H9 (cell line): Measurements from ENCODE around the gene EPHA1. TPM values are rescaled to one million over a fixed set of nuclear protein-coding genes. Genes with fewer than 3 reads are reported as not detected.

Experiments
- DNase-seq: peaks from one replicate; pipeline ENCODE4 v3.0.0-alpha.2; 2017
- H2AFZ ChIP-seq: one replicate; pipeline ENCODE4 v1.6.1; 2013; ENCODE audit warnings: mild to moderate bottlenecking, low read length, control low read depth, moderate library complexity
- H2AK5ac ChIP-seq: 2 replicates; pipeline ENCODE4 v1.6.1; 2013; ENCODE audit warnings: low read length, control low read depth, mixed read lengths; ENCODE audit not compliant: insufficient read length
- H2BK120ac ChIP-seq: one replicate; pipeline ENCODE4 v1.6.1; 2013; ENCODE audit warnings: low read depth, mild to moderate bottlenecking, low read length, control low read depth, inconsistent platforms; ENCODE audit not compliant: poor library complexity, severe bottlenecking
- H2BK12ac ChIP-seq: 2 replicates; pipeline ENCODE4 v1.6.1; 2013; ENCODE audit warnings: low read length, control low read depth, mixed read lengths, low read depth; ENCODE audit not compliant: insufficient read length
- H2BK15ac ChIP-seq: 2 replicates; pipeline ENCODE4 v1.6.1; 2013; ENCODE audit warnings: low read depth, low read length, control low read depth
- H2BK20ac ChIP-seq: one replicate; pipeline ENCODE4 v1.6.1; 2013; ENCODE audit warnings: low read depth, mild to moderate bottlenecking, low read length, control low read depth, inconsistent platforms; ENCODE audit not compliant: poor library complexity, severe bottlenecking
- H2BK5ac ChIP-seq: 2 replicates; pipeline ENCODE4 v1.6.1; 2013; ENCODE audit warnings: low read length, control low read depth, mixed read lengths; ENCODE audit not compliant: insufficient read length
- H3K14ac ChIP-seq: 2 replicates; pipeline ENCODE4 v1.6.1; 2013; ENCODE audit warnings: low read length, control low read depth; ENCODE audit not compliant: insufficient read depth
- H3K18ac ChIP-seq: 2 replicates; pipeline ENCODE4 v1.6.1; 2013; ENCODE audit warnings: low read depth, mild to moderate bottlenecking, mixed read lengths, low read length, control low read depth; ENCODE audit not compliant: insufficient read length
- H3K23ac ChIP-seq: 2 replicates; pipeline ENCODE4 v1.6.1; 2013; ENCODE audit warnings: low read length, control low read depth, mixed read lengths, low read depth; ENCODE audit not compliant: insufficient read length
- H3K23me2 ChIP-seq: 2 replicates; pipeline ENCODE4 v1.6.1; 2013; ENCODE audit warnings: low read depth, mild to moderate bottlenecking, mixed read lengths, low read length, control low read depth; ENCODE audit not compliant: insufficient read length, poor library complexity, severe bottlenecking
- H3K27ac ChIP-seq: 2 replicates; pipeline ENCODE4 v1.5.1; 2013; ENCODE audit warnings: low read length, control low read depth, mixed read lengths, low read depth; ENCODE audit not compliant: insufficient read length
- H3K27me3 ChIP-seq: 2 replicates; pipeline ENCODE4 v1.6.1; 2013; ENCODE audit warnings: low read length, control low read depth, inconsistent platforms; ENCODE audit not compliant: insufficient read depth
- H3K4ac ChIP-seq: 2 replicates; pipeline ENCODE4 v1.6.1; 2013; ENCODE audit warnings: low read depth, mild to moderate bottlenecking, control low read depth, inconsistent platforms, low read length, moderate library complexity
- H3K4me1 ChIP-seq: 2 replicates; pipeline ENCODE4 v1.6.1; 2013; ENCODE audit warnings: low read length, control low read depth, inconsistent platforms; ENCODE audit not compliant: insufficient read depth
- H3K4me2 ChIP-seq: 2 replicates; pipeline ENCODE4 v1.6.1; 2013; ENCODE audit warnings: low read length, control low read depth, mixed read lengths; ENCODE audit not compliant: insufficient read length, insufficient read depth
- H3K56ac ChIP-seq: 2 replicates; pipeline ENCODE4 v1.6.1; 2013; ENCODE audit warnings: low read depth, mild to moderate bottlenecking, mixed read lengths, low read length, control low read depth; ENCODE audit not compliant: insufficient read length
- H3K79me1 ChIP-seq: 2 replicates; pipeline ENCODE4 v1.6.1; 2013; ENCODE audit warnings: low read depth, mild to moderate bottlenecking, moderate library complexity, low read length, control low read depth, inconsistent platforms; ENCODE audit not compliant: insufficient read depth, poor library complexity, severe bottlenecking
- H3K79me2 ChIP-seq: 2 replicates; pipeline ENCODE4 v1.6.1; 2013; ENCODE audit warnings: low read length, control low read depth, inconsistent platforms; ENCODE audit not compliant: insufficient read depth
- H3K9ac ChIP-seq: 2 replicates; pipeline ENCODE4 v1.6.1; 2013; ENCODE audit warnings: low read length, control low read depth, mixed read lengths; ENCODE audit not compliant: insufficient read length; ENCODE audit errors: extremely low read depth
- H3K9me3 ChIP-seq: one replicate; pipeline ENCODE4 v1.6.1; 2013; ENCODE audit warnings: low read depth, low read length, inconsistent platforms; ENCODE audit not compliant: control insufficient read depth
- H3T11ph ChIP-seq: one replicate; pipeline ENCODE4 v1.6.1; 2013; ENCODE audit warnings: mild to moderate bottlenecking, low read length, control low read depth, inconsistent platforms
- H4K20me1 ChIP-seq: one replicate; pipeline ENCODE4 v1.6.1; 2013; ENCODE audit not compliant: control insufficient read depth, insufficient read length, insufficient read depth
- H4K5ac ChIP-seq: 2 replicates; pipeline ENCODE4 v1.6.1; 2013; ENCODE audit warnings: low read depth, mild to moderate bottlenecking, mixed read lengths, low read length, control low read depth; ENCODE audit not compliant: insufficient read length
- H4K8ac ChIP-seq: replicated peaks from 2 replicates; pipeline ENCODE4 v1.6.1; 2013; ENCODE audit warnings: low read length, control low read depth, mixed read lengths, low read depth; ENCODE audit not compliant: insufficient read length
- H4K91ac ChIP-seq: 2 replicates; pipeline ENCODE4 v1.6.1; 2013; ENCODE audit warnings: low read depth, mild to moderate bottlenecking, moderate library complexity, mixed read lengths, low read length, control low read depth; ENCODE audit not compliant: insufficient read length
- H3K27ac Mint-ChIP-seq, 3 experiments: 2 replicates in 2 of 3; 3 replicates in 1 of 3; pipeline ENCODE4 v1.8.0; 2020 to 2021; ENCODE audit warnings: mixed read lengths in 3 of 3, mild to moderate bottlenecking in 1 of 3, moderate library complexity in 1 of 3
- H3K27me3 Mint-ChIP-seq: 2 replicates; pipeline ENCODE4 v1.8.0; 2021; ENCODE audit warnings: low read depth, mild to moderate bottlenecking, moderate library complexity, mixed read lengths
- H3K36me3 Mint-ChIP-seq, 3 experiments: 2 replicates in 2 of 3; 3 replicates in 1 of 3; pipeline ENCODE4 v1.8.0; 2020 to 2021; ENCODE audit warnings: low read depth in 3 of 3, mixed read lengths in 3 of 3; ENCODE audit not compliant: insufficient read depth in 1 of 3
- H3K4me1 Mint-ChIP-seq, 2 experiments: 2 replicates each; pipeline ENCODE4 v1.8.0; 2020; ENCODE audit warnings: mixed read lengths in 2 of 2
- H3K4me3 Mint-ChIP-seq, 2 experiments: 2 replicates in 1 of 2; 3 replicates in 1 of 2; pipeline ENCODE4 v1.8.0; 2020 to 2021; ENCODE audit warnings: mild to moderate bottlenecking in 2 of 2, mixed read lengths in 2 of 2, moderate library complexity in 1 of 2
- H3K9me3 Mint-ChIP-seq, 2 experiments: 2 replicates in 1 of 2; 3 replicates in 1 of 2; pipeline ENCODE4 v1.8.0; 2020; ENCODE audit warnings: mild to moderate bottlenecking in 2 of 2, mixed read lengths in 2 of 2, moderate library complexity in 1 of 2
- CTCF ChIP-seq: fragments of 200-600 bp; sonication (generic); conservative IDR thresholded peaks from 3 replicates; pipeline ENCODE4 v1.8.0; 2021; ENCODE audit warnings: antibody characterized with exemption, mild to moderate bottlenecking
- WGBS: extraction: QIAGEN DNeasy Blood & Tissue Kit; methylation state at CpG from one replicate; pipeline ENCODE4 v1.1.7; 2013; ENCODE audit warnings: missing lambda C conversion rate, low lambda C conversion rate, mixed read lengths; ENCODE audit not compliant: insufficient read length; ENCODE audit errors: extremely low coverage; 5-methylcytosine and 5-hydroxymethylcytosine counted together
- total RNA-seq: library from RNA; stranded (reverse); gene quantifications from 2 replicates; pipeline ENCODE4 v1.2.1, GENCODE V29; 2021

Gene EPHA1
- total RNA-seq, 1 experiment from 2014 or later, result 109 TPM

GRCh38 chr7:143410521-143411004, 1.9 kb upstream of the EPHA1 start:
- H2AK5ac ChIP-seq, result no peak overlapping the region
- no peaks in the 10 kb centered on the region for H3K9me3 Mint-ChIP-seq

More at GRCh38 chr7:143410521-143411004, 1.9 kb upstream of the EPHA1 start:
- no peak overlapping the region for H4K5ac ChIP-seq
- no peak overlapping the region for H3K23ac ChIP-seq
- H4K8ac ChIP-seq, result no peak overlapping the region
- H3K79me2 ChIP-seq, result peaks cover 5% of the 10 kb centered on the region; the same call in 1 of the 2 replicates
- H3K4me1 ChIP-seq, result peaks cover 30% of the 10 kb centered on the region
- Mint-ChIP-seq H3K4me1 (peaks cover 77 to 78% of the 10 kb centered on the region in 2 experiments), H3K27ac (peak overlapping the region; percentile 94 to 97 (median 96)), H3K36me3 (peaks cover 8 to 14% (median 11%) of the 10 kb centered on the region in 3 experiments; a peak in 5 of 7 replicates), H3K27me3 (no peaks in the 10 kb centered on the region), H3K4me3 (peak overlapping the region; percentile 40 to 77)
- H4K20me1 ChIP-seq, result no peaks in the 10 kb centered on the region
- no peak overlapping the region for H2BK12ac ChIP-seq
- H2BK20ac ChIP-seq, result no peak overlapping the region
- H3K79me1 ChIP-seq, result no peaks in the 10 kb centered on the region
- no peak overlapping the region for H3K14ac ChIP-seq
- no peak overlapping the region for H2AFZ ChIP-seq
- H3K27me3 ChIP-seq, result no peaks in the 10 kb centered on the region
- H4K91ac ChIP-seq, result no peak overlapping the region
- no peak overlapping the region for H3K4ac ChIP-seq
- H3K4me2 ChIP-seq, result peak overlapping the region; percentile 70
- no peak overlapping the region for H3K56ac ChIP-seq
- H3K23me2 ChIP-seq, result peaks cover 10% of the 10 kb centered on the region
- H2BK5ac ChIP-seq, result no peak overlapping the region
- H3K9me3 ChIP-seq, result no peaks in the 10 kb centered on the region
- no peak for TF ChIP-seq CTCF
- H2BK120ac ChIP-seq, result no peak overlapping the region
- H3K27ac ChIP-seq, result peak overlapping the region; percentile 57
- H3K18ac ChIP-seq, result no peak overlapping the region
- peak; percentile 83 for DNase-seq
- WGBS, result no CpG with 5 or more reads among the region's 6 CpGs
- no peak overlapping the region for H3T11ph ChIP-seq
- H2BK15ac ChIP-seq, result no peak overlapping the region
- H3K9ac ChIP-seq, result no peak overlapping the region
